ENCODE data around the gene SLC26A3. TPM values are rescaled to one million over a fixed set of nuclear protein-coding genes. Genes with fewer than 3 reads are reported as not detected.

SLC26A3 gene
- total RNA-seq, 1 experiment from 2014 or later, result not detected

DNA sequence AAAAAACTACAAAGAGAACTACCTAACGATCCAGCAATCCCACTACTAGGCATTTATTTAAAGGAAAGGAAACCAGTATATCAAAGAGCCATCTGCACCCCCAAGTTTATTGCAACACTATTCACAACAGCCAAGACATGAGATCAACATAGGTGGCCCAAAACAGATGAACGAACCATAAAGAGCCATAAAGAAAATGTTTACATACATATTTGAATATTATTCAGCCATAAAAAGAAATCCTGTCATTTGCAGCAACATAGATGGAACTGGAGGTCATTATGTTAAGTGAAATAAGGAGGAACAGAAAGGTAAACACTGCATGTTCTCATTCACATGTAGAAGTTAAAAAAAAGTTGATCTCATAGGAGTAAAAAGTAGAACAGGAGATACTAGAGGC lies 15.6 kb upstream of the SLC26A3 start:
- ChIA-PET POLR2A (no interaction called here), CTCF (interaction anchor here (0.6 kb wide), 1 partner anchor 11 kb away, joined by 3 read pairs; no protein-coding TSS in a partner anchor)
- Mint-ChIP-seq H3K27ac (ENCODE audit: low read depth, unreplicated experiment) (no peak overlapping the region), H3K4me1 (ENCODE audit: insufficient read depth, unreplicated experiment) (peaks cover 14% of the 10 kb centered on the region), H3K27me3 (ENCODE audit: insufficient read depth, unreplicated experiment) (peaks cover 28% of the 10 kb centered on the region), H3K4me3 (ENCODE audit: unreplicated experiment) (no peak overlapping the region), H3K9me3 (ENCODE audit: unreplicated experiment) (no peaks in the 10 kb centered on the region), H3K36me3 (ENCODE audit: insufficient read depth, unreplicated experiment) (no peaks in the 10 kb centered on the region)
- no TSS peak for BruUV-seq (replicated peaks)
- TF ChIP-seq, protein P1, sequence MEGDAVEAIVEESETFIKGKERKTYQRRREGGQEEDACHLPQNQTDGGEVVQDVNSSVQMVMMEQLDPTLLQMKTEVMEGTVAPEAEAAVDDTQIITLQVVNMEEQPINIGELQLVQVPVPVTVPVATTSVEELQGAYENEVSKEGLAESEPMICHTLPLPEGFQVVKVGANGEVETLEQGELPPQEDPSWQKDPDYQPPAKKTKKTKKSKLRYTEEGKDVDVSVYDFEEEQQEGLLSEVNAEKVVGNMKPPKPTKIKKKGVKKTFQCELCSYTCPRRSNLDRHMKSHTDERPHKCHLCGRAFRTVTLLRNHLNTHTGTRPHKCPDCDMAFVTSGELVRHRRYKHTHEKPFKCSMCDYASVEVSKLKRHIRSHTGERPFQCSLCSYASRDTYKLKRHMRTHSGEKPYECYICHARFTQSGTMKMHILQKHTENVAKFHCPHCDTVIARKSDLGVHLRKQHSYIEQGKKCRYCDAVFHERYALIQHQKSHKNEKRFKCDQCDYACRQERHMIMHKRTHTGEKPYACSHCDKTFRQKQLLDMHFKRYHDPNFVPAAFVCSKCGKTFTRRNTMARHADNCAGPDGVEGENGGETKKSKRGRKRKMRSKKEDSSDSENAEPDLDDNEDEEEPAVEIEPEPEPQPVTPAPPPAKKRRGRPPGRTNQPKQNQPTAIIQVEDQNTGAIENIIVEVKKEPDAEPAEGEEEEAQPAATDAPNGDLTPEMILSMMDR (IDR thresholded peaks at IDR 0.05; ENCODE audit: unreplicated experiment), result no peak
- no peak for DNase-seq (ENCODE audit: unreplicated experiment)
- intact Hi-C loops (cut with micrococcal nuclease), result no loop called here

DNA sequence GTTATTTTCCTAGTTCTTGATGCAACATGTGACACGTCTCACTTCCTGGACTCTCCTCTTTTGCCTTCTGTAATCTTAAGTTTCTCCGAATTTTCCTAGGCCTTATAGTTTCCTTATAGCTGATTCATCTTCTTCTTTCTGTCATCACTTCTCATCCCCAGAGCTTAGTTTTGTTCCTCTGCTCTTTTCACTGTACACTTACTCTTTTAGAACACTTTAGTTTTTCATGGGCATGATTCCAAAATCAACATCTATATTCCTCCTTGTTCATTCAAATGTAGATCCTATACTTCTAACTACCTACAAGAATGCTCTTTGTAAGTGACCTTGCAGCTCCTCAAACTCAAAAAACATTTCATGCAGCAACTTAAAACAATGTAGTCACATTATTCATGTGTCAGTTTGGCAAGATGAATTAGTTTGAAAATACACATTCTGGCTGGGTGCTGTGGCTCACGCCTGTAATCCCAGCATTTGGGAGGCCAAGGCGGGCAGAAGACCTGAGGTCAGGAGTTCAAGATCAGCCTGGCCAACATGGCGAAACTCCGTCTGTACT lies 13.1 kb upstream of the SLC26A3 start:
- H3K27ac Mint-ChIP-seq (ENCODE audit: low read depth, unreplicated experiment), result no peak overlapping the region
- CTCF ChIA-PET, result interaction anchor here (0.5 to 1.1 kb wide), 3 partner anchors 9 to 44 kb away, joined by 3 to 4 read pairs (median 3); no protein-coding TSS in a partner anchor
- H3K36me3 Mint-ChIP-seq (ENCODE audit: insufficient read depth, unreplicated experiment), result no peaks in the 10 kb centered on the region
- peaks cover 14% of the 10 kb centered on the region for H3K4me1 Mint-ChIP-seq (ENCODE audit: insufficient read depth, unreplicated experiment)
- no peaks in the 10 kb centered on the region for H3K9me3 Mint-ChIP-seq (ENCODE audit: unreplicated experiment)
- BruUV-seq (replicated peaks), result no TSS peak
- POLR2A ChIA-PET, result no interaction called here
- no peak overlapping the region for H3K4me3 Mint-ChIP-seq (ENCODE audit: unreplicated experiment)
- DNase-seq (ENCODE audit: unreplicated experiment), result peak; percentile 1
- TF ChIP-seq, protein P1 (IDR thresholded peaks at IDR 0.05; ENCODE audit: unreplicated experiment), result no peak
- H3K27me3 Mint-ChIP-seq (ENCODE audit: insufficient read depth, unreplicated experiment), result peaks cover 28% of the 10 kb centered on the region
- intact Hi-C loops (cut with micrococcal nuclease), result no loop called here

DNA sequence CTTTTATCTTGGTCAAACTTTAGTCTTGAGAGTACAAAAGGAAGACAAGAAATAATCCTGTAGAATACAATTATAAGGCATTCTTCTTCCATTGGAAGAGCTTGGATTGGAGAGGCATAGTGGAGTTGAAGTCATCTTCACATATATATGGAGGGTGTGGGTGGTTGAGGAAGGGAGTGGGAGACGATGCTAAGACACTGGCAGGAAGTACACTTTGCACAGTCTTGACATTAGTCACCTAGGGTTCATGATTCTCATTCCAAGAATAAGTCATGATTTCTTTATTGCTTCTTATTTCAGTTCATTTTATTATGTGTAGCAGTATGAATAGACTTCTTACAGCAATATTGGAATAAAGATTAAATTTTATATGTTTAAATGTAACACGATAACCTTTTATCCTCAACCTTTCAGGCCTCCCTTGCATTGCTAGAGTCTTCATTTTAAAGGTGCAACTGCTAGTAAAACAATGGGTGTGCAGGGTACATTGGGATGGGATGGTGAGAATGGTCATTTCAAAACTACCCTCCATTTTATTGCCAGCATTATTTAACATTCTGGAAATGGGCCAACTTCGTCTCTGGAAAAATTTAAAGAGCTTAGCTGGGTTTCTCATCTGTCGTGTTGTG lies 12.3 kb upstream of the SLC26A3 start:
- Mint-ChIP-seq H3K9me3 (ENCODE audit: unreplicated experiment) (no peaks in the 10 kb centered on the region), H3K4me1 (ENCODE audit: insufficient read depth, unreplicated experiment) (peaks cover 14% of the 10 kb centered on the region), H3K36me3 (ENCODE audit: insufficient read depth, unreplicated experiment) (no peaks in the 10 kb centered on the region), H3K27me3 (ENCODE audit: insufficient read depth, unreplicated experiment) (peaks cover 21% of the 10 kb centered on the region), H3K27ac (ENCODE audit: low read depth, unreplicated experiment) (no peak overlapping the region), H3K4me3 (ENCODE audit: unreplicated experiment) (no peak overlapping the region)
- ChIA-PET POLR2A (no interaction called here), CTCF (interaction anchor here (0.5 to 1.1 kb wide), 3 partner anchors 10 to 43 kb away, joined by 3 to 4 read pairs (median 3); no protein-coding TSS in a partner anchor)
- TF ChIP-seq, protein P1 (IDR thresholded peaks at IDR 0.05; ENCODE audit: unreplicated experiment), result no peak
- DNase-seq (ENCODE audit: unreplicated experiment), result peak; percentile 2
- intact Hi-C loops (cut with micrococcal nuclease), result no loop called here
- BruUV-seq (replicated peaks), result no TSS peak

DNA sequence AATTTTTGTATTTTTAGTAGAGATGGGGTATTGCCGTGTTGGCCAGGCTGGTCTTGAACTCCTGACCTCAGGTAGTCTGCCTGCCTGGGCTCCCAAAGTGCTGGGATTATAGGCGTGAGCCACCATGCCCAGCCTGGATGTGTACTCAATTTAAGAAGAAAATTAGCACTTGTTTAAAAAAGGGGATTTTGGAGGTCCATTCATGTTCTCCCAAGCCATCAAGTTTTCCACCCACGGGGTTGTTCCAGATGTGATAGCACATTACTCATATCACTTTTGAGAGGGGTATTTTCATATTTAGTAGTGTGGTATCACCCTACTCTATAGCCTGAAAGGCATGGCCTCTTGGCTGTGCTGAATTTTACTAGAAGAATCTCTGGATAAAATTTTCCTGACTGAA lies 10.5 kb upstream of the SLC26A3 start:
- H3K27ac Mint-ChIP-seq (ENCODE audit: low read depth, unreplicated experiment), result no peak overlapping the region
- POLR2A ChIA-PET, result no interaction called here
- H3K4me1 Mint-ChIP-seq (ENCODE audit: insufficient read depth, unreplicated experiment), result peaks cover 14% of the 10 kb centered on the region
- H3K27me3 Mint-ChIP-seq (ENCODE audit: insufficient read depth, unreplicated experiment), result peaks cover 12% of the 10 kb centered on the region
- no peak overlapping the region for H3K4me3 Mint-ChIP-seq (ENCODE audit: unreplicated experiment)
- TF ChIP-seq, protein P1 (IDR thresholded peaks at IDR 0.05; ENCODE audit: unreplicated experiment), result no peak
- intact Hi-C loops (cut with micrococcal nuclease), result no loop called here
- BruUV-seq (replicated peaks), result no TSS peak
- H3K9me3 Mint-ChIP-seq (ENCODE audit: unreplicated experiment), result no peaks in the 10 kb centered on the region
- no peaks in the 10 kb centered on the region for H3K36me3 Mint-ChIP-seq (ENCODE audit: insufficient read depth, unreplicated experiment)
- CTCF ChIA-PET, result interaction anchor here (0.7 kb wide), 1 partner anchor 32 kb away, joined by 3 read pairs; no protein-coding TSS in a partner anchor
- DNase-seq (ENCODE audit: unreplicated experiment), result no peak
